BLaER1 treated with 17β-estradiol and CSF1 and Interleukin-3, amounts not matched to agents 10 nM and 100 nM (cell line): ENCODE data around the gene ULK4.
"Not testable (repeated sequence)": the region's sequence is repeated elsewhere in the genome, so short reads cannot be mapped to it uniquely, and the experiment has no call there.

Experiments
- H3K27ac ChIP-seq, 11 experiments: shearing (Covaris generic); formaldehyde crosslinking; 2 replicates each; pipeline ENCODE4 v1.8.1; 2022
- H3K27me3 ChIP-seq, 11 experiments: shearing (Covaris generic); formaldehyde crosslinking; 2 replicates each; pipeline ENCODE4 v1.8.1; 2022
- H3K36me3 ChIP-seq, 11 experiments: shearing (Covaris generic); formaldehyde crosslinking; 2 replicates each; pipeline ENCODE4 v1.8.1; 2022
- H3K4me1 ChIP-seq, 10 experiments: shearing (Covaris generic); formaldehyde crosslinking; 2 replicates each; pipeline ENCODE4 v1.8.1; 2022
- H3K4me2 ChIP-seq, 11 experiments: shearing (Covaris generic); formaldehyde crosslinking; 2 replicates each; pipeline ENCODE4 v1.8.1; 2022
- H3K4me3 ChIP-seq, 10 experiments: shearing (Covaris generic); formaldehyde crosslinking; 2 replicates each; pipeline ENCODE4 v1.8.1; 2022
- H3K9ac ChIP-seq, 11 experiments: shearing (Covaris generic); formaldehyde crosslinking; 2 replicates each; pipeline ENCODE4 v1.8.1; 2022
- H3K9me3 ChIP-seq, 11 experiments: shearing (Covaris generic); formaldehyde crosslinking; replicated peaks in 1 of 11; 2 replicates each; pipeline ENCODE4 v1.8.1; 2022
- H4K20me1 ChIP-seq, 11 experiments: shearing (Covaris generic); formaldehyde crosslinking; 2 replicates each; pipeline ENCODE4 v1.8.1; 2022
- Cebpa-rat ChIP-seq, 11 experiments: shearing (Covaris generic); IDR thresholded peaks; 2 replicates each; pipeline ENCODE4 v1.8.1; 2022

Gene ULK4

GRCh38 chr3:41417574-41417973 is 544.3 kb downstream of the ULK4 start:
- no peak overlapping the region for H3K4me3 ChIP-seq
- H3K27ac ChIP-seq: no peak overlapping the region
- TF ChIP-seq Cebpa-rat (IDR thresholded peaks at IDR 0.05): no peak
- H3K27me3 ChIP-seq: no peaks in the 10 kb centered on the region
- no peak overlapping the region for H3K4me2 ChIP-seq
- no peaks in the 10 kb centered on the region for H4K20me1 ChIP-seq
- H3K9ac ChIP-seq: no peak overlapping the region
- no peaks in the 10 kb centered on the region for H3K36me3 ChIP-seq
- peaks cover 7 to 16% (median 8%) of the 10 kb centered on the region in 10 experiments; a peak in 19 of 20 replicates for H3K4me1 ChIP-seq
- no peaks in the 10 kb centered on the region for H3K9me3 ChIP-seq

- H3K4me1 ChIP-seq: no peaks in the 10 kb centered on the region; a peak in 1 of 20 replicates
- no peaks in the 10 kb centered on the region for H3K27me3 ChIP-seq
- H3K9me3 ChIP-seq: peaks cover 0 to 12% (median 7%) of the 10 kb centered on the region in 11 experiments; a peak in 10 of 22 replicates
- H3K4me2 ChIP-seq: no peak overlapping the region
- H3K9ac ChIP-seq: no peak overlapping the region
- no peaks in the 10 kb centered on the region for H4K20me1 ChIP-seq
- H3K4me3 ChIP-seq: no peak overlapping the region
- no peaks in the 10 kb centered on the region for H3K36me3 ChIP-seq
- H3K27ac ChIP-seq: no peak overlapping the region
- TF ChIP-seq Cebpa-rat (IDR thresholded peaks at IDR 0.05): no peak
These were observed 550.8 kb downstream of the ULK4 start for GRCh38 chr3:41411065-41411464.

GRCh38 chr3:41405466-41405865 is 556.4 kb downstream of the ULK4 start:
- H3K27ac ChIP-seq: no peak overlapping the region
- TF ChIP-seq Cebpa-rat (IDR thresholded peaks at IDR 0.05): no peak
- H3K9me3 ChIP-seq: peaks cover 0 to 14% (median 8%) of the 10 kb centered on the region in 11 experiments; a peak in 10 of 22 replicates
- no peaks in the 10 kb centered on the region for H3K36me3 ChIP-seq
- no peaks in the 10 kb centered on the region for H3K27me3 ChIP-seq
- H3K9ac ChIP-seq: no peak overlapping the region
- no peaks in the 10 kb centered on the region for H3K4me1 ChIP-seq
- no peaks in the 10 kb centered on the region for H4K20me1 ChIP-seq
- no peak overlapping the region for H3K4me3 ChIP-seq
- no peak overlapping the region for H3K4me2 ChIP-seq

GRCh38 chr3:41404582-41404981 is 557.3 kb downstream of the ULK4 start:
- Histone ChIP-seq H3K27me3 (no peaks in the 10 kb centered on the region), H3K4me3 (no peak overlapping the region), H3K9me3 (peaks cover 0 to 14% (median 8%) of the 10 kb centered on the region in 11 experiments; a peak in 10 of 22 replicates), H4K20me1 (no peaks in the 10 kb centered on the region), H3K36me3 (no peaks in the 10 kb centered on the region), H3K4me1 (no peaks in the 10 kb centered on the region), H3K27ac (no peak overlapping the region), H3K4me2 (no peak overlapping the region), H3K9ac (no peak overlapping the region)
- TF ChIP-seq Cebpa-rat (IDR thresholded peaks at IDR 0.05): no peak

- no peak overlapping the region for H3K4me2 ChIP-seq
- H3K4me3 ChIP-seq: no peak overlapping the region
- no peak overlapping the region for H3K9ac ChIP-seq
- H3K27ac ChIP-seq: no peak overlapping the region
- no peaks in the 10 kb centered on the region for H3K36me3 ChIP-seq
- H3K9me3 ChIP-seq: no peaks in the 10 kb centered on the region
- no peak for TF ChIP-seq Cebpa-rat (IDR thresholded peaks at IDR 0.05)
- H3K4me1 ChIP-seq: no peaks in the 10 kb centered on the region
- no peaks in the 10 kb centered on the region for H4K20me1 ChIP-seq
- no peaks in the 10 kb centered on the region for H3K27me3 ChIP-seq
These were observed 567.0 kb downstream of the ULK4 start for GRCh38 chr3:41394896-41395295.

GRCh38 chr3:41370765-41371535 is 591.0 kb downstream of the ULK4 start:
- H3K4me1 ChIP-seq, H3K4me2 ChIP-seq, H3K9me3 ChIP-seq, H3K36me3 ChIP-seq, H3K27me3 ChIP-seq, H3K4me3 ChIP-seq, H3K27ac ChIP-seq, H4K20me1 ChIP-seq, H3K9ac ChIP-seq: not testable (repeated sequence)

GRCh38 chr3:41370307-41370706 is 591.6 kb downstream of the ULK4 start:
- Histone ChIP-seq H3K4me1 (no peaks in the 10 kb centered on the region), H3K27ac (no peak overlapping the region), H3K27me3 (no peaks in the 10 kb centered on the region), H3K9me3 (no peaks in the 10 kb centered on the region; a peak in 1 of 22 replicates), H3K36me3 (no peaks in the 10 kb centered on the region), H3K9ac (no peak overlapping the region), H4K20me1 (no peaks in the 10 kb centered on the region), H3K4me3 (no peak overlapping the region), H3K4me2 (no peak overlapping the region)
- TF ChIP-seq Cebpa-rat (IDR thresholded peaks at IDR 0.05): no peak

- Histone ChIP-seq H3K9me3 (no peaks in the 10 kb centered on the region; a peak in 1 of 22 replicates), H3K27ac (no peak overlapping the region), H3K4me1 (no peaks in the 10 kb centered on the region), H3K4me2 (no peak overlapping the region), H3K4me3 (no peak overlapping the region), H3K9ac (no peak overlapping the region), H3K36me3 (no peaks in the 10 kb centered on the region), H3K27me3 (no peaks in the 10 kb centered on the region), H4K20me1 (no peaks in the 10 kb centered on the region)
- TF ChIP-seq Cebpa-rat (IDR thresholded peaks at IDR 0.05): no peak
These were observed 592.1 kb downstream of the ULK4 start for GRCh38 chr3:41369838-41370237.

GRCh38 chr3:41365973-41366372 is 595.9 kb downstream of the ULK4 start:
- H4K20me1 ChIP-seq: no peaks in the 10 kb centered on the region
- H3K9me3 ChIP-seq: no peaks in the 10 kb centered on the region
- H3K36me3 ChIP-seq: no peaks in the 10 kb centered on the region
- no peaks in the 10 kb centered on the region for H3K27me3 ChIP-seq
- H3K4me3 ChIP-seq: no peak overlapping the region
- TF ChIP-seq Cebpa-rat (IDR thresholded peaks at IDR 0.05): no peak
- no peak overlapping the region for H3K27ac ChIP-seq
- no peak overlapping the region for H3K4me2 ChIP-seq
- H3K9ac ChIP-seq: no peak overlapping the region
- no peaks in the 10 kb centered on the region for H3K4me1 ChIP-seq

GRCh38 chr3:41364736-41365135 is 597.2 kb downstream of the ULK4 start:
- H3K4me1 ChIP-seq: no peaks in the 10 kb centered on the region
- H3K36me3 ChIP-seq: no peaks in the 10 kb centered on the region
- H3K27me3 ChIP-seq: no peaks in the 10 kb centered on the region
- H3K9ac ChIP-seq: no peak overlapping the region
- H3K4me2 ChIP-seq: no peak overlapping the region
- TF ChIP-seq Cebpa-rat (IDR thresholded peaks at IDR 0.05): no peak
- H3K4me3 ChIP-seq: no peak overlapping the region
- no peaks in the 10 kb centered on the region for H3K9me3 ChIP-seq
- H3K27ac ChIP-seq: no peak overlapping the region
- no peaks in the 10 kb centered on the region for H4K20me1 ChIP-seq
